ENCODE results near the gene PLD5.
A peak's percentile ranks its signal among the peaks of the same experiment; 100 is the strongest.
"Not testable (repeated sequence)": the region's sequence is repeated elsewhere in the genome, so short reads cannot be mapped to it uniquely, and the experiment has no call there.

The PLD5 gene

DNA sequence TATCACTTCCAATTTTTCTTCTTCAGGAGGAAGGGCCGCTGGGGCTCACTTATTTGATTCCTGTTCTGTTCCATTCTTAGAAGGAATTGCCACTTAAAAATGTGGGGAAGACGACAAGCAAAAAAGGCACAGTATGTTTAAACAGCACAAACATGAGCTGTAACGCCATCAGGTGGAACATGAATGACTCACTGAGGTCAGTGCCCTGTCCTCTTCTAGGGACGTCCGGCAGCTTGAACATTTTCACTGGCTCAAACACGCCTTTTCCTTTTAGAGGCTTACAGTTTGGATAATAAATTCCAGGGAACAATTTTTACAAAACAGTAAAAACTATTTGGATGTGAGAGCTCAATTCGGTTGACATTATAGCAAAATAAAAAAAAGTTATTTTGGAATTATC is 260.1 kb downstream of the PLD5 start:
- DNase-seq, result not testable (repeated sequence)

DNA sequence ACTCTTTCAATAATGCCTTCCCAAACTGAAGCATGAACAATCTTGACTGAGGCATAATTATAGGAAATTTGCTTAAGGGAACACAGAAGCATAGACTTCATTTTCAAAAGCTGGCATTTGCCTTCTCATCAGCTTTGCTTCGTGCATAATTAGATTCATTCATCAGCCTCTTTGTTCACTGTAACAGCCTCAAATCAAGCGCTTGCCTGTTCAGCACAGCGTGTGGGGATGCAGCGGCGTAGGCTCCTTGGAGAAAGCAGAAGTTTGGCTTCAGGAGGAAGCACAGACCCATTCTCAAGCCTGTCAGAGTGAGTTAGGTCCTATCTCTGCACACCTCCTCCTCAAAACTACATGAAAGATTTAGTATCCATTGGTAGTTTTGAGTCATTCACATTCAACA is 279.2 kb downstream of the PLD5 start:
- DNase-seq, result no peak

DNA sequence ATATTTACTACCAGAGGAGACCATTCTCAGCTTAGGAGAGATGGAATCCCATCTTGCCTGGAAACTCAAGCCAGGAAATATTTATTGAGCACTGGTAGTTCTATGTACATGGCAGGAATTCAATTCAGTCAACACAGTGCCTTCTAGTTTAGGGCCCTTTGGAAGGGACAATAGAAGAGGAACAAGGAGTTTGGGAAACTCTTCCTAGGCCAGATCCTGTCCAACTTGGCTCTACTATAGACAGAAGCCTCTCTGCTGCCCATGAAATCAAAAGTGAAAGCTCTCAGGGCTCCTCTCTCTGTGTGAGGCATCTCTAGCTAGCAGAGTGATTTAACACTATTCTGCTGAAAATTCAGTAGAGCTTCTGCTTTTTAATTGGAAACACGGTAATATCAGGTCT is 281.0 kb downstream of the PLD5 start:
- no peak for DNase-seq

DNA sequence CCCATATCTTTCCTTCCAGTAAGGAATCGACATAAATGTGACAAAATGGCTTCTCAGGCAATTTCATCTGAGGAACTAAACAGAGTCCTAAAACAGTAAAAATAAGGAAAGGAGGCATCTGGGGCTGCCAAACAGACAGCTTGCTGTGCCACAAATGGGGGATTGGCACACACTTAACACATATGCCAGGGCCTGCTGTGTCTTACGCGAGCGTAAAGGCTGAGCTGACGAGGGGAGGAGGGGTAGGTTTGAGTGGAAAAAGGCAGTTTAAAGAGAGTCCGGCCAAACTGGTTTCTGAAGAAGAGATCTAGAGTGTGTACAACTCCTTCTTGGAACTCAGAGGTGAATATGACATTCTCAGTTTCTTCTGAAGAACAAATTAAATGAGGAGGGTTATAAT is 281.5 kb downstream of the PLD5 start:
- no peak for DNase-seq

DNA sequence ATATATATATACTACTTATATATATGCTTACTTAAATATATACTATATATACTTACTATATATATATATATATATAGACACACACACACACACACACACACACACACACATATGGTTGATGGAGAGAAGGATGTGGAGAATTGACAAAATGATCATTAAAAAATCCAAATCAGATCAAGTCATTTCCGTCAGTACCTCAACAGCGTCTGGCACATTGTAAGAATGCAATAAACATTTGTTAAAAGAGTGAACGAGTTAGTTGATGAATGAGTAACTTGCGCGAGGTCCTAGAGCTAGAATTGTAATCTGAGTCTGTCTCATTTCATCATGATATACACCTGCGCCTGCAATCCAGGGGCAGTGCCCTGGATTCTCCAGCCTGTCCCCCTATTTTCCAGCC is 282.6 kb downstream of the PLD5 start:
- no peak for DNase-seq

DNA sequence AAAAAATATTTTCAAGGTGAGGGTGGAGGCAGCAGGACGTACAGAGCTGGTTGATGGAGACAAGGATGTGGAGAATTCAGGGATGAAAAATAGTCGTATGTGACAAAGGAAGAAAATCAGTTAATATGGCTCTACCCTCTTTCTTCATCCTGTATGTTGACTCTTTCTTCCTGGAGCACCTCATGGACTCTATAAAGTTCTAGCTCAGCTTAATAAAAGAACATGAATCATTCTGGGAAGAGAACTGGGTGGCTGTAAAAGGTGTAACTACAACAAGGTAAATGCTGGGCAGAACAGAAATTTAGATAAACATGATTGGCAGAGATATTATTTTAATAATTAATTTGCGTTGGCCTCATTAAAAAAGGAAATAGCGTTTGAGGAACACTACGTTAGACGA is 283.8 kb downstream of the PLD5 start:
- no peak for DNase-seq

DNA sequence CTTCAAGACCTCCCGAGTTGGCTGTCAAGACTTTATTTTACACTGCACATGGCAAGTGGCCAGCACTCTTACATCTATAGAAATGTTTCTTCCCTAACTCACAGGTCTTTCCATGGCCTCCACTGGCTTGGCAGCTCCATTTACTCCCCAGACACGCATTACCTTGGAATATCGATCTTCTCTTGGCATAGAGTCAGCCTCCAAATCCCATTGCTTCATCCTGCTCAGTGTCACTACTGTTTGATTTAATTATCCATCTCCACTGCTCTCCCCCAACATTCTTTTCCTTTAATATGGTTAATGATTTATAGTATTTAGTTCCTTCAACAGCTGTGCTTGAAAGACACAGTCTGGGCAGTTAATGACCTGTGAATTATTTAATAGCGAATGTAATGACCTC is 284.4 kb downstream of the PLD5 start:
- peak; percentile 69 for DNase-seq

DNA sequence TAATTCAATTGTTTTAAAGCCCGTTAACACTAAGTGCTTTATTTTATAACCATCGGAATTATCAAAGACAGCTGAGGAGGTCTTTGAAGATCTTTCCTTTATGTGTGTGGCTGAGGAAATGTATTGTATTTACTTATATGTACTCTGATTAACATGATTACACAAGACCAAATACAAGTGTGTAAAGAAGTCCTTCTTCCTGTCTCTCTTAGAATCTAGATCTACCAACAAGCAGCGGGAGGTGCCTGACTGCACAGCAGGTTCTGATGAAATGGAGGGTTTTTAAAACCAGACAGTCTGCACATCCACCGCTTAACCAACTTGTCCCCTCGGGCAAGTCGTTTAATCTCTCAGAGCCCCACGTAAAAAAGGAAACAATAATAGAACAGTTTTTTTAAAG is 285.1 kb downstream of the PLD5 start:
- no peak for DNase-seq

DNA sequence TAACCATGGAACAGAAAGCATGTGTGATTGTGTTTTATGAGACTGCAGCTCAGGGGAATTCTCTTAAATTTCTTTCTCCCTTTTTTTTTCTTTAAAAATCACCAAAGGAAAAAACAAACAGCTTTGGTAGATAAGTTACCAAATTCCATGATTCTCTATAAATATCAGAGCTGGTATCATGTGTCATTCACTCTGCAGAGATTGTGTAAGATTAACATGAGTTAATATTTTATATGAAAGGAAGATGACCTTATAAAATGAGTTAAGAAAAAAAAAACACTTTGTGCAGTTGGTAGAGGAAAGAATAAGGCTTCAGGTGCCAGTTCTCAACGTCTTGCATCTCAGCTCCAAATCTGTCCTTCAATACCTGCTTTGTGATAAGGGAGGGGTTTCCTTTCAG is 287.4 kb downstream of the PLD5 start:
- no peak for DNase-seq

DNA sequence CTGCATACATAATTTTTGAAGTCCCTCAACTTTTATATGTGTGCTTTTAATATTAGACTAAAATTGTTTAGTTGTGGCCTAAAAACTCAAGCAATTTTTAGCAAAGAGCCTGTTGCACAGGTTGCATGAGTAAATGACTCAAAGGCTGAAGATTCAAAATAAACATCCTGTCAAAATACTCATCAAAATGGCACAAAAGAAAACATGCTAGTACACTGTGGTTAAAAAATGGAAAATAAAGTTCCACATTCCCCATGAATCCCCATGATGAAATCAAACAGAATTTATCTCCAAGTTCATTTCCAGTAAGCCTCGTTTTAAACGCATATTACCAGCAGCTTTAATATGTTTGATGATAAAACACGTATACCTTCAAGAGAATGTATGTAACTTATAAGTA is 295.5 kb downstream of the PLD5 start:
- DNase-seq, result no peak

DNA sequence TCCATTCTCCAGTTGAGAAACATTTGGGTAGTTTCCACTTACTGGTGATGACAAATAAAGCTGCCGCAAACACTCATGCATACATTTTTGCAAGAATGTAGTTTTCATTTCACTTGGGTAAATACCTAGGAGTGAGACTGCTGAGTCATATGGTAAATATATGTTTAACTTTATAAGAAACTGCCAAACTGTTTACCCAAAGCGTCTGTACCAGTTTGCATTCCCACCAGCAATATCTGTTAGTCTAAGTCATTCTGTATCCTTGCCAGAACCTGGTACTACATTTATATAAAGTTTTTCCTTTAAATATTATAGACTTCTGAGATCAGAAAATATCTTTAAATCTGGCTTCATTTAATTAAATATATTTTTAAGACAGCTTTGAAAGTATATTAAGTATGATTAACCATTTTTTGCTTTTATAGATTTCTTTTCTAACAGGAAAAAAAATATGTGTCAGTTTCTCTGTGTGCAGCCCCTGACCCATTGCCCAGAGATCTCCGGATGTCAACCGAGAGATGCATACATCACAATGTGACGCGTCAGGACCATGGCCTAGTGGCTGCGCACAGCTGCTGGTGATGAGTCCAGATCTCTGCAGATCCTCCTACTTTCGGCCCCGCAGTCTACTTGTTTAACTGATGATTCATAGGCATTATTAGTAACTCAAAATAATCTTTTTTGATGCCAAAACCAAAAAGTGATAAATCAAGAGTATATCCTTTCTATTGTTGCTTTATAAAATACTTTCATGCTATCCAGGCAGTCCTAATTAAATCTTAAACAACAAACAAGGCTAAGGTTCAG is 298.5 kb downstream of the PLD5 start:
- no peak for DNase-seq

DNA sequence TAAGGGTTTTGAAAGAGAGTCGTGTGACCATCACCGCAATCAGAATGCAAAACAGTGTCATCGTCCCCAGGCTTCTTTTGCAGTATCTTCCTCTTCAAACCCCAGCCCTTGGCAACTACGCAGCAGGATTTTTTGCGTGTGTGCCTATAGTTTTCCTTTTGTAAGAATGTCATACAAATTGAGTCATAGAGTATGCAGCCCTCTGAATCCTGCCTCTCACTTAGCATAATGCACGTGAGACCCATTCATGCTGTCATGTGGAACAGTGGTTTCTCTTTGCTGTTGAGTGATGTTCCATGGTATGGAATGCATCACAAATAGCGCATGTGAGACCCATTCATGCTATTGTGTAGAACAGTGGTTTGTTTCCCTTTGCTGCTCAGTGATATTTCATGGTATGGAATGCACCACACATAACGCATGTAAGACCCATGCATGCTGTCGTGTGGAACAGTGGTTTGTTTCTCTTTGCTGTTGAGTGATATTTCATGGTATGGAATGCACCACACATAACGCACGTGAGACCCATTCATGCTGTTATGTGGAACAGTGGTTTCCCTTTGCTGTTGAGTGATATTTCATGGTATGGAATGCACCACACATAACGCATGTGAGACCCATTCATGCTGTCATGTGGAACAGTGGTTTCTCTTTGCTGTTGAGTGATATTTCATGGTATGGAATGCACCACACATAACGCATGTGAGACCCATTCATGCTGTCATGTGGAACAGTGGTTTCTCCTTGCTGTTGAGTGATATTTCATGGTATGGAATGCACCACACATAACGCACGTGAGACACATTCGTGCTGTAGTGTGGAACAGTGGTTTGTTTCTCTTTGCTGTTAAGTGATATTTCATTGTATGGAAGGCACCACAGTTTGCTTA is 299.4 kb downstream of the PLD5 start:
- not testable (repeated sequence) for DNase-seq

DNA sequence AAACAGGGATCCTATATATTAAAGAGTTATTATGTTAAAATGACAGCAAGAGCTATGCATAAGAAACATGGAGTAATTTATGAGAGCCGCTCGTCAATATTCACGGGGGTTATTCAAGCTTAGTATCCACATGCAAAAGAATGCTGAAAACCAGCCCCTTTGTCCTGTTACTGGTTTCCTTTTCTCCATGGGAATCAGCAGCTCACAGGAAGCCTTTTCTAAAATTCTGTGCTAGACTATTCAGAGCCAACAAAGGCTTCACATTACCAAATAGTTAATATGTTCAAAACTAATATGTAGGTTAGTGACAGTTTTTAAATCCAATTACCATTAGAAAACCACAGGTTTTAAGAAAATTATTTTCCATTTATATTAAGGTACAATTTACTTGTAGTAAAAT is 300.0 kb downstream of the PLD5 start:
- no peak for DNase-seq

DNA sequence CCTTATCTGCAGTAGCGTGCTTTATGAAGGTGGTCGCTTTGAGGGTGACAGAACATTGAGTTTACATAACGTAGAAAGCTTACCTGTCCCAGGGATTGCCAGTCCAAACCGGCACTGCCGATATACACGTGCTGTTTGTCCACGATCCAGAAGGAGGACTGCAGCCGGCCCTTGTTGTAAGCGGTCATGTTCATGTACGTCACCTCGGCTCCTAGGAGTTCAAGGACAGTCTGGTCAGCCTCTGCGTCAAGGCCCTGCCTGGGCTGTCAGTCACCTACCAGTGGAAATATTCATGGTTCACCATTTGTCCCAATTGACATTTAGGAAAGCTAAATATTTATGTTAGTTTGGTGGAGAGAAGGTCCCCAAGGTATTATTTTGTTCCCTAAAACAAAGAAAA is 304.6 kb downstream of the PLD5 start:
- no peak for DNase-seq

DNA sequence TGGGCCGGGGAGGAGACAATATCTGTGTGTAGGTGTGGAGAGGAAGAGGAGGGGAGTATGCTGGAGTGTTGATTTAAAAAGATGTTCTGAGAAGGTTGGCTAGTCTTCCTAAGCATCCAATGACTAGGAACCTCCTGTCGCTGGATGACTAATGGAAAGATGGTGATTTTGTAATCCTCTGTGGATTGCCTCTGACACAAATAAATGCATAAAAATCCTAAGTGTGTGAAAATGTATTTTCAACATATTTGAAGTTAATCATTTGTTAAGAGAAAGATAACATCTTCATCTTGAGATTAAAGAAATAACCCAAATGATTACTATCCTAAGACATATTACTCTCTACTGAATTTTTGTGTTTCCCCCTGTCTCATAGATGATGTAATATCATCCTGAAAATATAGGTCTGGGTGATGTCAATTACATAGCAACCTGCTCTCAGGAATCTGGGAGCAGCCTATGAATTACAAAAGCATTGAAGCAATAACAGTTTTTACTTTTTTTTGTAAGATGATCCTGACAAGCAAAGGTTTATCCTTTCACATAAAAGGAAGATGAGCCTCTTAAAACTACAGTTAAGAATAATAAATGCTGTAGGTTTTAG is 305.1 kb downstream of the PLD5 start:
- no peak for DNase-seq

DNA sequence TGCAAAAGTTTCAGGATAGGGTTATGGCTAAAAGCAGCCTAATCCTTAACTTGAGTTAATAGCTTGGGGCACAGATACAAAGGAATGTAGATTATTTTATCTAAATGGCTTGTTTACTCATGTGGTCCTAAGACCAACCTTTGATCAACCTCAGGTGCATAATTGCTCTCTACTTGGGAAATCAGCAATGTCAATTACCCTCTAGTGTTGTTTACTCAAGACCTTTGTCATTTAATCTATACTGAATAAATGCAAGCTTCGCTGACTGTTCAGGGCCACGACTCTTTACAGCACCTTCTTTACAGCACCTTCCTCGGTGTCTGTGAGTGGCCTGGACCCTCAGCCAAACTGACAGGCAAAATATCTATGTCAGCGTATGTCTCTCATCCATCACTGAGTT is 308.1 kb downstream of the PLD5 start:
- DNase-seq, result no peak

DNA sequence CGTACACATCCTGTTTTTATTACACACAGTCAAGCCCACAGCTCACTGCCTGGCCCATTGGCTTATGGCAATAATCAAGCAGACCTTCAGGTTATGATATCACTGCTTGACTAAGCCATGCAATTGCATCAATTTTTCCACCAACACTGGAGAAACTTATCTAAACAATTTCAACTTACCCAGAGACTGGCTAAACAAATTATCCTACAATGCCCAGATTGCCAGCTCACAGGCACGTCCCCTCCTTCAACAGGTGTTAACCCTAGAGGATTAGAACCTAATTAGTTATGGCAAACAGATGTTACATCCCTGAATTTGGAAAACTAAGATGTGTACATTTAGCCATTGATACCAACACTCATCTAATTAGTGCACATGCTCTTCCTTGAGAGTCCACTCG is 310.0 kb downstream of the PLD5 start:
- not testable (repeated sequence) for DNase-seq

DNA sequence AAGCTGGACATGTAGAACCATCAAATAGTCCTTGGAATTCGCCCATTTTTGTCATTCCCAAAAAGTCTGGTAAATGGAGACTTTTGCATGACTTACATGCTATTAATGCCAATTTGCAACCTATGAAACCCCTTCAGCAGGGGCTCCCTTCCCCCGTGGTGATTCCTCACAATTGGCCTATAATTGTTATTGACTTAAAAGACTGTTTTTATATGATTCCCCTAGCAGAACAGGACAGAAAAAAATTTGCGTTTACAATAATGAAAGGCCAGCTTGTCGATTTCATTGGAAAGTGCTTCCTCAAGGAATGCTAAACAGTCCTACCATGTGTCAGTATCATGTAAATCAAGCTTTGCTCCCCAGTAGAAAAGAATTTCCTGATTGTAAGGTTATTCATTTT is 311.5 kb downstream of the PLD5 start:
- not testable (repeated sequence) for DNase-seq

DNA sequence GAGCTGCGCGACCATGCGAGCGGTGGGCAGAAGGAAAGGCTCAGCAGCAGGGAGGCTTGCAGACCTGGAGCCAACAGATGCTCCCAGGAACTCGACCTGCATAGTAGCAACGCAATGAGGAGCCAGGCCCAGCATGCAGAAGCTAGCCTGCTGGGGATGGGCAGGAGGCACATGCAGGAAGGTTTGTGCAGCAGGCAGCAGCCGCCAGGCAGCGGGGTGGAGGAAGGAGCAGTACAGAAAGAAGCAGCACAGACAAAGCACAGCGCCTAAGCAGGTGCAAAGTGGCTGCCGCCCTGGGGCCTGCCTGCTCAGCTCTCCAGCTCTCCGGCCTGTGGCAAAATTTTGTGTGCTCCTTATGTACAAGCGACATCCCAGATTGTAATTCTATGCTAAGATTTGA is 312.1 kb downstream of the PLD5 start:
- DNase-seq, result no peak

DNA sequence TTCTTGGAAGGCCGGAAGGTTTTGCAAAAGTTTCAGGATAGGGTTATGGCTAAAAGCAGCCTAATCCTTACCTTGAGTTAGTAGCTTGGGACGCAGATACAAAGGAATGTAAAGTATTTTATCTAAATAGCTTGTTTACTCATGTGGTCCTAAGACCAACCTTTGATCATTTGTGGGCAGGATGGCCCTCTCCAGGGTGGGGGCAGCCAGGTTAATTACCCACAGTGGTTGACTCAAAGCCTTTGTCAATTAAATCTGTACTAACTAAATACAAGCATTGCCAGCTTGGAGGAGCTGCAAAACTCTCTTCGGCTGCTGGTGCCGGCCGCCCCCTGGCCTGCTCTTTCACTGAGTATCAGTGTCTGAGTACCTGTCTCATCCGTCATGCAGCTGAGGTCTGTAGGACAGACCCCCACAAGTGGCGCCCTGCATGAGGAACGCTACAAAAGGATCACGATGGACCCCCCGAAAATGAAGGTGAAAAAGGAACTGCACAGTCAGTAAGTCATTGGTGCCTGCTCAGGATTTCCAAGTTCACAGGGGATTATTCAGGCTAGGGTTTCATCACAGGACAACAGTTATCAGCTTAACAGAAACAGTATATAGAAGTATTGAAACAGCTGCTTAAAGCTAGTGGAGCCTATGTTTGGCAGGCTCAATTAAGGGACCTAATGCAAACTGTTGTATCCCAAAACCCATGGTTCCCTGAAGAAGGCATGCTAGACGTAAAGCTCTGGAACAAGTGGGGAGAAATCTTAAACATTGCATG is 313.1 kb downstream of the PLD5 start:
- DNase-seq, result no peak

DNA sequence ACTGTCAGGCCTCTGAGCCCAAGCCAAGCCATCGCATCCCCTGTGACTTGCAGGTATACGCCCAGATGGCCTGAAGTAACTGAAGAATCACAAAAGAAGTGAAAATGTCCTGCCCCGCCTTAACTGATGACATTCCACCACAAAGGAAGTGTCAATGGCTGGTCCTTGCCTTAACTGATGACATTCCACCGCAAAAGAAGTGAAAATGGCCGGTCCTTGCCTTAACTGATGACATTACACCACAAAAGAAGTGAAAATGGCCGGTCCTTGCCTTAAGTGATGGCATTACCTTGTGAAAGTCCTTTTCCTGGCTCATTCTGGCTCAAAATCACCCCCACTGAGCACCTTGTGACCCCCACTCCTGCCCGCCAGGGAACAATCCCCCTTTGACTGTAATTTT is 314.2 kb downstream of the PLD5 start:
- not testable (repeated sequence) for DNase-seq

DNA sequence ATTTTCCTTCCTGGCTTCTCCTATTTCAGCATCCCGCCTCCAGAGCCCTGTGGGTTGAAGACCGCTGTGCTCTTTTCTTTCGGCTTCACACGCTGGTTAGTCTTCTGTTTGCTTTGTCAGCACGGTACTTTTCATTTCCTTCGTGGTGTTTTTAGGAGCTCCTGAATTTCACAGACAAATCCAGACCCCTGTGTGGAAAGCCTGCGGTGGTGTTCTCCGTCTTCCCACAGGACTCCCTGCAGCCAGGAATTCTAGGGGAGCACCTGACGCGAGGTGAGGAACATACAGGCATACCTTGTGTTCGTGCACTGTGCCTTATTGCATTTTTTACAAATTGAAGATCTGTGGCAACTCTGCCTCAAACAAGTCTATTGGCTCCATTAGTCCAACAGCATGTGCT is 315.4 kb downstream of the PLD5 start:
- DNase-seq, result no peak

DNA sequence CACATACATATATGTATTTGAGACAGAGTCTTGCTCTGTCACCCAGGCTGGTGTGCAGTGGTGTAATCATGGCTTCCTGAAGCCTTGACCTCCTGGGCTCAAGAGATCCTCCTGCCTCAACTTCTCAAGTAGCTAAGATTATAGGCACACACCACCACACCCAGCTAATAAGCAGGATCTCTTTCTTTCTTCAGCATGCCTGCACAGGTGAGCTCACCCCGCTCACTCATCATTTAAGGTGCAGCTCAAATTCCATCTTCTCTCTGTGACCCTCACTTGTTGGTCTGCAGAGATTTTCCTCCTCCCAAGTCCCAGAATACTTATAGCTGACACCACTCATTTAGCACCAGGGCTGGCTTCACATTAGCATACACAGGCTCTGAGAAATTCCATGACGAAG is 316.5 kb downstream of the PLD5 start:
- DNase-seq, result no peak
